ENCODE data around the gene SLC8A3.

- no peak for TF ChIP-seq YY1 (IDR thresholded peaks at IDR 0.05; ENCODE audit: insufficient read depth, insufficient read length)
- no peak for TF ChIP-seq SUZ12 (IDR thresholded peaks at IDR 0.05; ENCODE audit: extremely low read depth, insufficient read depth, insufficient read length)
- no peak for TF ChIP-seq ZNF274 (IDR thresholded peaks at IDR 0.05; ENCODE audit: low read depth, low read length)
Measured at GRCh38 chr14:70087380-70087697, 101.4 kb downstream of the SLC8A3 start.
